GM23248 (cell line): ENCODE results near the gene RNF149.

Experiments
- EZH2 ChIP-seq: fragments of 200-600 bp; sonication (generic); IDR thresholded peaks from 2 replicates; pipeline ENCODE4 v1.6.1; 2018; ENCODE audit warnings: antibody characterized with exemption, mild to moderate bottlenecking; ENCODE audit not compliant: insufficient read depth, poor library complexity, severe bottlenecking
- EZH2phosphoT487 ChIP-seq: fragments of 200-600 bp; sonication (generic); IDR thresholded peaks from 2 replicates; pipeline ENCODE4 v1.6.1; 2018; ENCODE audit warnings: antibody characterized with exemption, moderate library complexity, mild to moderate bottlenecking, low read depth; ENCODE audit not compliant: insufficient read depth

- TF ChIP-seq EZH2 (no peak), EZH2phosphoT487 (no peak)
Measured at GRCh38 chr2:101346909-101347308, 38.4 kb upstream of the RNF149 start.
